Measurements from ENCODE around the gene FFAR2.
A peak's percentile ranks its signal among the peaks of the same experiment; 100 is the strongest.
"Not testable (repeated sequence)": the region's sequence is repeated elsewhere in the genome, so short reads cannot be mapped to it uniquely, and the experiment has no call there.

FFAR2 gene

GRCh38 chr19:35466259-35466658, 18.2 kb downstream of the FFAR2 start:
- no peak overlapping the region for H3K4me3 ChIP-seq (ENCODE audit: low read depth, low read length)
- TF ChIP-seq CTCF (IDR thresholded peaks at IDR 0.05; ENCODE audit: low read depth, low read length) = no peak

DNA sequence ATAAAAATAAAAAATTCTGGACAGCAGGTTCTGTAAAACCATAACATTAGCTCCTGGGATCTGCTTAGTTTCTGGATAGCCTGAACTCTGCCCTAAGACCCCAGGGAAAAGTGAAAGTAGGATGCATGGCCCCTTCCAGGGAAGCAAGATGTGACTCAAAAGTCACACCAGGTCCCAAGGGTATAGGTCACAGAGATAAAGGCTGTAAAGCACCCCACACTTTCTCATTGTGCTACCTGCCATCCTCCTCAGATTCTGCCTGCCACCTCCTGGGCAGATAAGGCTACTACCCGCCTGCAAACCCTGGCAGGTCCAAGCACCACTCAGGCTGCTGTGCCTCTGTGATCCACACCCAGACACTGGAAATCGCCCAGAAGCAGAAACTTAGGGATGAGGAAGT, 20.6 kb downstream of the FFAR2 start:
- TF ChIP-seq CTCF (IDR thresholded peaks at IDR 0.05; ENCODE audit: low read depth, low read length) = peak; percentile 12; the same call in 1 of the 2 replicates

GRCh38 chr19:35470128-35470527, 22.1 kb downstream of the FFAR2 start:
- no peak for TF ChIP-seq CTCF (IDR thresholded peaks at IDR 0.05; ENCODE audit: low read depth, low read length)
- no peak overlapping the region for H3K4me3 ChIP-seq (ENCODE audit: low read depth, low read length)

More for the DNA sequence above, 20.6 kb downstream of the FFAR2 start:
- H3K4me3 ChIP-seq (ENCODE audit: low read depth, low read length) = no peak overlapping the region

GRCh38 chr19:35471075-35471474, 23.0 kb downstream of the FFAR2 start:
- not testable (repeated sequence) for H3K4me3 ChIP-seq (ENCODE audit: low read depth, low read length)

DNA sequence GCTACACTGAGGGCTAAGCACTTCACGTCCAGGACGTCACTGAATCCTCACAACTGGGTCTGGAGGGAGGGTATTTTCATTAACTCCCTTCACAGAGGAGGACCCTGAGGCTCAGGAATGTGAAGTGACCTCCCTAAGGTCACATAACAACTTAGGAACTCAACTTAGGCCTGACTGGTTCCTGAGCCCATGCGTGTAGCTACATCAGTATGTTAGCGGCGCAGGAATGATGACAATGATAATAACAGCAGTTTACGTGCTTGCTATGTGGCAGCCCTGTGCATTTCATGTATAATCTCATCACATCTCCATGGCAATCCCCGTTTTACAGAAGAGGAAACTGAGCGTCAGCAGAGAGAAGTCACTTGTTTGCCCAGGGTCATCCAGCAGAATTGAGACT, 23.9 kb downstream of the FFAR2 start:
- H3K4me3 ChIP-seq (ENCODE audit: low read depth, low read length) = no peak overlapping the region
- no peak for TF ChIP-seq CTCF (IDR thresholded peaks at IDR 0.05; ENCODE audit: low read depth, low read length)

- no peak for TF ChIP-seq CTCF (IDR thresholded peaks at IDR 0.05; ENCODE audit: low read depth, low read length)
- H3K4me3 ChIP-seq (ENCODE audit: low read depth, low read length) = no peak overlapping the region
Measured at GRCh38 chr19:35474104-35474503, 26.0 kb downstream of the FFAR2 start.

- not testable (repeated sequence) for H3K4me3 ChIP-seq (ENCODE audit: low read depth, low read length)
Measured at GRCh38 chr19:35474594-35474993, 26.5 kb downstream of the FFAR2 start.

- no peak for TF ChIP-seq CTCF (IDR thresholded peaks at IDR 0.05; ENCODE audit: low read depth, low read length)
- no peak overlapping the region for H3K4me3 ChIP-seq (ENCODE audit: low read depth, low read length)
Measured at GRCh38 chr19:35476149-35476548, 28.1 kb downstream of the FFAR2 start.

Measured in WI38 (cell line).